CD14-positive monocyte (primary cell): Measurements from ENCODE around the gene MTCH2. TPM values are rescaled to one million over a fixed set of nuclear protein-coding genes. Genes with fewer than 3 reads are reported as not detected.

Experiments
- DNase-seq, 3 donors: peaks; one replicate each; pipeline ENCODE4 v3.0.0-alpha.2; 2011 to 2022
- H2AFZ ChIP-seq: 2 replicates; pipeline ENCODE4 v1.6.0; 2012; ENCODE audit warnings: mild to moderate bottlenecking, low read depth, low read length, inconsistent platforms; ENCODE audit not compliant: insufficient read depth, poor library complexity, severe bottlenecking
- H3K27ac ChIP-seq, 2 donors: 1 replicate in 1 of 2; 2 replicates in 1 of 2; pipeline ENCODE4 v1.5.1; 2012 to 2013; ENCODE audit warnings: low read length in 2 of 2, control low read depth in 1 of 2, inconsistent platforms in 1 of 2, low read depth in 1 of 2, mild to moderate bottlenecking in 1 of 2
- H3K27me3 ChIP-seq, 2 donors: one replicate each; pipeline versions ENCODE4 v1.6.0 to v1.6.1; 2011 to 2013; ENCODE audit warnings: low read length in 2 of 2; ENCODE audit not compliant: control insufficient read depth in 2 of 2, insufficient read depth in 2 of 2
- H3K36me3 ChIP-seq, 2 donors: replicated peaks in 1 of 2; 1 replicate in 1 of 2; 2 replicates in 1 of 2; pipeline versions ENCODE4 v1.5.1 to v1.6.1; 2012 to 2013; ENCODE audit warnings: low read length in 2 of 2, control low read depth in 1 of 2, inconsistent platforms in 1 of 2, mild to moderate bottlenecking in 1 of 2; ENCODE audit not compliant: insufficient read depth in 2 of 2, control insufficient read depth in 1 of 2
- H3K4me1 ChIP-seq, 2 donors: 1 replicate in 1 of 2; 2 replicates in 1 of 2; pipeline versions ENCODE4 v1.5.1 to v1.6.1; 2012 to 2013; ENCODE audit warnings: low read length in 2 of 2, control low read depth in 1 of 2, inconsistent platforms in 1 of 2, mild to moderate bottlenecking in 1 of 2, moderate library complexity in 1 of 2; ENCODE audit not compliant: insufficient read depth in 2 of 2, control insufficient read depth in 1 of 2
- H3K4me2 ChIP-seq: replicated peaks from 2 replicates; pipeline ENCODE3; 2012; ENCODE audit warnings: low read length, moderate library complexity, mild to moderate bottlenecking; ENCODE audit not compliant: poor library complexity, severe bottlenecking; ENCODE audit errors: extremely low read depth
- H3K4me3 ChIP-seq, 3 experiments: fragments of 200-600 bp in 1 of 3; sonication (generic) in 1 of 3; replicated peaks in 1 of 3; 1 replicate in 2 of 3; 2 replicates in 1 of 3; pipeline ENCODE4 v1.5.1; 2011 to 2013; ENCODE audit warnings: low read length in 3 of 3, mild to moderate bottlenecking in 3 of 3, control low read depth in 2 of 3, low read depth in 2 of 3, inconsistent platforms in 1 of 3, moderate library complexity in 1 of 3
- H3K79me2 ChIP-seq: 2 replicates; pipeline ENCODE4 v1.6.0; 2012; ENCODE audit warnings: mild to moderate bottlenecking, control low read depth, inconsistent platforms, low read length, moderate library complexity; ENCODE audit not compliant: insufficient read depth
- H3K9ac ChIP-seq: 2 replicates; pipeline ENCODE4 v1.6.0; 2017; ENCODE audit warnings: low read length, mild to moderate bottlenecking; ENCODE audit not compliant: insufficient read depth, poor library complexity, severe bottlenecking
- H3K9me3 ChIP-seq, 2 donors: replicated peaks in 1 of 2; 1 replicate in 1 of 2; 2 replicates in 1 of 2; pipeline versions ENCODE4 v1.5.1 to v1.6.1; 2012 to 2013; ENCODE audit warnings: low read length in 2 of 2, control low read depth in 1 of 2; ENCODE audit not compliant: control insufficient read depth in 1 of 2, insufficient read depth in 1 of 2
- H4K20me1 ChIP-seq: 2 replicates; pipeline ENCODE4 v1.6.0; 2012; ENCODE audit warnings: mild to moderate bottlenecking, low read length, control low read depth, moderate library complexity; ENCODE audit not compliant: insufficient read depth
- H3K27ac Mint-ChIP-seq, 7 donors: one replicate each; pipeline ENCODE4 v1.8.0; 2020; ENCODE audit warnings: mild to moderate bottlenecking in 7 of 7, mixed read lengths in 7 of 7, moderate library complexity in 6 of 7, inconsistent platforms in 2 of 7
- H3K27me3 Mint-ChIP-seq, 3 donors: one replicate each; pipeline ENCODE4 v1.8.0; 2021 to 2022; ENCODE audit warnings: low read depth in 3 of 3, mild to moderate bottlenecking in 3 of 3, mixed read lengths in 3 of 3, moderate library complexity in 3 of 3, inconsistent platforms in 1 of 3
- H3K36me3 Mint-ChIP-seq, 2 donors: one replicate each; pipeline ENCODE4 v1.8.0; 2020; ENCODE audit warnings: mixed read lengths in 2 of 2, inconsistent platforms in 1 of 2, mild to moderate bottlenecking in 1 of 2
- H3K4me1 Mint-ChIP-seq: one replicate; pipeline ENCODE4 v1.8.0; 2020; ENCODE audit warnings: mild to moderate bottlenecking, mixed read lengths
- H3K4me3 Mint-ChIP-seq, 2 donors: one replicate each; pipeline ENCODE4 v1.8.0; 2020; ENCODE audit warnings: mild to moderate bottlenecking in 2 of 2, mixed read lengths in 2 of 2, moderate library complexity in 1 of 2
- H3K9me3 Mint-ChIP-seq, 7 donors: one replicate each; pipeline ENCODE4 v1.8.0; 2020 to 2022; ENCODE audit warnings: mixed read lengths in 7 of 7, mild to moderate bottlenecking in 6 of 7, moderate library complexity in 6 of 7, inconsistent platforms in 2 of 7
- WGBS: methylation state at CpG from one replicate; pipeline ENCODE4 v1.1.5; 2013; ENCODE audit warnings: missing lambda C conversion rate; ENCODE audit not compliant: insufficient coverage; 5-methylcytosine and 5-hydroxymethylcytosine counted together
- intact Hi-C, 2 donors: fragments of 100-400 bp; cut with micrococcal nuclease; formaldehyde crosslinking; loops; one replicate each; pipeline versions ENCODE4 v1.15.0 to v1.15.1; 2023
- polyA plus RNA-seq, 3 donors: library from polyadenylated mRNA; depleted of rRNA in 1 of 3; unstranded in 2 of 3; stranded (reverse) in 1 of 3; fragments of 300-500 nt in 2 of 3; fragments of >200 nt in 1 of 3; fragmentation: Illumina TruSeq in 2 of 3; gene quantifications; 1 replicate in 2 of 3; 2 replicates in 1 of 3; pipeline ENCODE4 v1.2.3, GENCODE V29; 2012 to 2021
- TF ChIP-seq, protein P1 (sequence below): fragments of 200-600 bp; IDR thresholded peaks from one replicate; pipeline ENCODE4 v1.8.0; 2022; ENCODE audit warnings: antibody characterized with exemption, mild to moderate bottlenecking

Gene MTCH2
- polyA plus RNA-seq, 3 donors, result 31.7 to 116 (median 98.0) TPM

DNA sequence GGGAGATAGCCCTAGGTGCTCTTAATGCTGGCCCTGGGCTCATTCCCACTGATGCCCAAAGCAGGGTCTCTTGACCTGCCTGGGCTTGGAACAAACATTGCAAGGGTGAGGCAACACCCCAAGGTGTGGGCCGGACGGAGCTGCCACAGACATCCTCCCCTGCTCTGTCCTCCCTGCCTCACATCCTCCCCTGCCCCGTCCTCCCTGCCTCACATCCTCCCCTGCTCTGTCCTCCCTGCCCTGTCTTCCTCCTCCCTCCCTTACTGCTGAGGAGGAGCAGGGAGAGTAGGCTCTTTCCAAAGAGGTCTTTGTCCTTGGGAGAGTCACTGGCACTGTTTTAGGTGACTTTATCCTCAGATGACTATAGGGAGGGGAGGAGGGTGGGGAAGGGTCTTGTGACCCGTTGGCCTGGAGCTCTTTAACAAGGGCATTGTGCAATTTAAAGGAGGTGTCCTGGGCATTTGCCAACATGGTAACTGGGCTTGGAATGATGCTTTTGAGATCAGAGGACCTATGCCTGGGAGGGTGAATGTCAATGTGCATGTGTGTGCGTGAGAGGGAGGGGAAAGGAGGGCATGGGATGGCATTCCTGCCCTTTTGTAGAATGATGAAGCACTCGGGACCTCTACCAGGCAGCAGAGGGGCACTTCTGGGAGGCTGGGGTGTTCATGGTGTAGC is 55.2 kb downstream of the MTCH2 start:
- Histone ChIP-seq H3K36me3 (peaks cover 26 to 31% of the 10 kb centered on the region in 2 donors), H3K4me2 (peak overlapping the region; percentile 63), H3K27ac (peak overlapping the region; percentile 17 to 68), H4K20me1 (no peaks in the 10 kb centered on the region), H3K79me2 (peaks cover 15% of the 10 kb centered on the region), H3K9me3 (no peaks in the 10 kb centered on the region), H3K4me1 (peaks cover 21 to 29% of the 10 kb centered on the region in 2 donors), H3K9ac (peak overlapping the region; percentile 43), H3K4me3 (no peak overlapping the region), H3K27me3 (no peaks in the 10 kb centered on the region), H2AFZ (peak overlapping the region; percentile 84)
- intact Hi-C loops, result no loop called here
- peak overlapping the region in 5 of 7 donors; percentile 40 to 86 (median 82) for H3K27ac Mint-ChIP-seq
- no peak overlapping the region for H3K4me3 Mint-ChIP-seq
- H3K9me3 Mint-ChIP-seq, result no peaks in the 10 kb centered on the region
- WGBS, result 38% methylated on average over 3 of the region's 6 CpGs
- H3K36me3 Mint-ChIP-seq, result peaks cover 23 to 40% of the 10 kb centered on the region in 2 donors
- DNase-seq, result no peak
- TF ChIP-seq, protein P1, sequence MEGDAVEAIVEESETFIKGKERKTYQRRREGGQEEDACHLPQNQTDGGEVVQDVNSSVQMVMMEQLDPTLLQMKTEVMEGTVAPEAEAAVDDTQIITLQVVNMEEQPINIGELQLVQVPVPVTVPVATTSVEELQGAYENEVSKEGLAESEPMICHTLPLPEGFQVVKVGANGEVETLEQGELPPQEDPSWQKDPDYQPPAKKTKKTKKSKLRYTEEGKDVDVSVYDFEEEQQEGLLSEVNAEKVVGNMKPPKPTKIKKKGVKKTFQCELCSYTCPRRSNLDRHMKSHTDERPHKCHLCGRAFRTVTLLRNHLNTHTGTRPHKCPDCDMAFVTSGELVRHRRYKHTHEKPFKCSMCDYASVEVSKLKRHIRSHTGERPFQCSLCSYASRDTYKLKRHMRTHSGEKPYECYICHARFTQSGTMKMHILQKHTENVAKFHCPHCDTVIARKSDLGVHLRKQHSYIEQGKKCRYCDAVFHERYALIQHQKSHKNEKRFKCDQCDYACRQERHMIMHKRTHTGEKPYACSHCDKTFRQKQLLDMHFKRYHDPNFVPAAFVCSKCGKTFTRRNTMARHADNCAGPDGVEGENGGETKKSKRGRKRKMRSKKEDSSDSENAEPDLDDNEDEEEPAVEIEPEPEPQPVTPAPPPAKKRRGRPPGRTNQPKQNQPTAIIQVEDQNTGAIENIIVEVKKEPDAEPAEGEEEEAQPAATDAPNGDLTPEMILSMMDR, result no peak
- peaks cover 0 to 4% (median 3%) of the 10 kb centered on the region in 3 donors for H3K27me3 Mint-ChIP-seq
- peaks cover 30% of the 10 kb centered on the region for H3K4me1 Mint-ChIP-seq

DNA sequence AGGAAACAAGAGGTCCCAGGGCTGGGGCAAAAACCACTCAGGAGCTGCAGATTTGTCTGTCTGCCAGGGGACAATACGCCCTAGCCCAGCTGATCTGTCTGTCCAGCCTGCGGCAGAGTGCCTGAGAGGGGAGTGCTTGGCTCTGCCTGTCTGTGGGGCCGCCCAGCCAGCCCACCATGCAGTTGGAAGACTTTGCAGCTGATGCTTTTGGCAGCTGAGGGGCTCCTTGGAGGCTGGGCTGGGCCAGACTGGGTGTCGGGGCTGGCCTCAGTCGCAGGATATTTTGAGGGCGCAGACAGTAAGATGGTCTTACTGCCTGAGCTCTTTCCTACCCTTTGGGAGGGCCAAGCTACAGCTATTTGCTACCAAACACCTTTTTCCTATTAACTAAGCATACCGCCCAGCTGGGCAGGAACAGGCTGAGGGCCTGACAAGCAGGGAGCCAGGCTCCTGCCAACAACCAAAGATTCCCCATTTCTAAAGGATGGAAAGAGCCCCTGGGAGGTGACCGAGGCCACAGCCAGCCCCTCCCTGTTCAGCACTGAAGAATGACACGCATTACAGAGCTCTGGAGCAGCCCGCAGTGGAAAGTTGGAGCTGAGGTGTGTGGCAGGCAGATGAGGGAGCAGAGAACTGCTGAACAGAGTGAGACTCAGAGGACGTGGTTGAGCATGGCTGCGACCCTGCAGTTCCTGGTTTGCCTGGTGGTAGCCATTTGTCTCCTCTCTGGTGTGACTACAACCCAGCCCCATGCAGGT is 56.1 kb downstream of the MTCH2 start, which contains the start of gene FAM180B:
TSS of gene FAM180B (plus strand) at position 581 of the 758 bp plus-strand sequence. CDS start at position 672, 91 bp downstream.
- no peak for DNase-seq
- intact Hi-C loops, result no loop called here
- Histone ChIP-seq H3K27me3 (no peaks in the 10 kb centered on the region), H3K27ac (peak within 1 kb of the TSS; percentile 17 to 68), H3K79me2 (peaks cover 15% of the 10 kb centered on the region), H3K4me2 (no peak within 1 kb of the TSS), H3K9me3 (no peaks in the 10 kb centered on the region), H4K20me1 (no peaks in the 10 kb centered on the region), H3K4me3 (no peak within 1 kb of the TSS), H3K4me1 (peaks cover 15 to 20% of the 10 kb centered on the region in 2 donors), H3K36me3 (peaks cover 35 to 40% of the 10 kb centered on the region in 2 donors), H3K9ac (peak within 1 kb of the TSS; percentile 43), H2AFZ (peak within 1 kb of the TSS; percentile 84)
- Mint-ChIP-seq H3K4me1 (peaks cover 21% of the 10 kb centered on the region), H3K9me3 (no peaks in the 10 kb centered on the region), H3K27ac (peak within 1 kb of the TSS in 5 of 7 donors; percentile 40 to 86 (median 82)), H3K4me3 (no peak within 1 kb of the TSS), H3K36me3 (peaks cover 32 to 49% of the 10 kb centered on the region in 2 donors), H3K27me3 (peaks cover 0 to 3% (median 0%) of the 10 kb centered on the region in 3 donors)
- 90% methylated on average over 11 of the region's 12 CpGs for WGBS
- TF ChIP-seq, protein P1, result no peak
